ENCODE results near the gene TCF7.

GRCh38 chr5:134099288-134099872, 15.1 kb upstream of the TCF7 start:
- TF ChIP-seq YY1 (IDR thresholded peaks at IDR 0.05; ENCODE audit: insufficient read depth, insufficient read length) (no peak), ZNF274 (IDR thresholded peaks at IDR 0.05; ENCODE audit: low read depth, low read length) (no peak), SUZ12 (IDR thresholded peaks at IDR 0.05; ENCODE audit: extremely low read depth, insufficient read depth, insufficient read length) (no peak)

All from NT2/D1 (cell line).